HEK293 (cell line): ENCODE data around the gene HYLS1.

ENCODE experiments used
- CTCF ChIA-PET: fragments of 350-600 bp; formaldehyde crosslinking; extraction: SDS; loops from one replicate; lab custom pipeline; 2021; ENCODE audit warnings: antibody characterized with exemption; lab: Yijun Ruan, JAX
- POLR2A ChIA-PET: fragments of 300-600 bp; formaldehyde crosslinking; extraction: SDS; loops from one replicate; lab custom pipeline; 2020; ENCODE audit warnings: antibody characterized with exemption, inconsistent platforms; lab: Yijun Ruan, JAX
- H3K27ac ChIP-seq: fragments of 200-500 bp; sonication (Bioruptor generic); 2 replicates; pipeline ENCODE4 v1.5.1; 2014; ENCODE audit warnings: low read depth, low read length, control low read depth, inconsistent platforms; ENCODE audit errors: extremely low read depth
- H3K36me3 ChIP-seq, 2 experiments: fragments of 200-500 bp in 1 of 2; sonication (Bioruptor generic) in 1 of 2; 1 replicate in 1 of 2; 2 replicates in 1 of 2; pipeline ENCODE4 v1.5.1; 2014 to 2017; ENCODE audit warnings: inconsistent platforms in 2 of 2, low read length in 2 of 2; ENCODE audit not compliant: control insufficient read depth in 2 of 2, insufficient read depth in 1 of 2
- H3K4me1 ChIP-seq: fragments of 200-500 bp; sonication (Bioruptor generic); 2 replicates; pipeline ENCODE4 v1.5.1; 2014; ENCODE audit warnings: mild to moderate bottlenecking, low read length, inconsistent platforms; ENCODE audit not compliant: control insufficient read depth, insufficient read depth
- H3K4me3 ChIP-seq: 2 replicates; pipeline ENCODE4 v1.5.1; 2011; ENCODE audit warnings: low read depth, mild to moderate bottlenecking, control low read depth, low read length, moderate library complexity
- H3K9me3 ChIP-seq: fragments of 200-500 bp; sonication (Bioruptor generic); 2 replicates; pipeline ENCODE4 v1.5.1; 2014; ENCODE audit warnings: low read depth, low read length, inconsistent platforms; ENCODE audit not compliant: control insufficient read depth, insufficient read depth
- ATF2 ChIP-seq: fragments of 450-650 bp; formaldehyde crosslinking; IDR thresholded peaks from 2 replicates; pipeline ENCODE4 v1.5.1; 2016; ENCODE audit warnings: missing biosample characterization, missing genetic modification characterization, low read depth
- CTCF ChIP-seq: fragments of 450-650 bp; formaldehyde crosslinking; IDR thresholded peaks from 2 replicates; pipeline ENCODE4 v1.5.1; 2016; ENCODE audit warnings: missing biosample characterization, missing genetic modification characterization
- EGR2 ChIP-seq: fragments of 450-650 bp; formaldehyde crosslinking; IDR thresholded peaks from 2 replicates; pipeline ENCODE4 v1.5.1; 2016; ENCODE audit warnings: low read depth, missing biosample characterization, missing genetic modification characterization
- GFI1B ChIP-seq: fragments of 450-650 bp; formaldehyde crosslinking; IDR thresholded peaks from 2 replicates; pipeline ENCODE4 v1.5.1; 2016; ENCODE audit warnings: missing biosample characterization, missing genetic modification characterization
- KLF16 ChIP-seq: fragments of 450-650 bp; formaldehyde crosslinking; IDR thresholded peaks from 2 replicates; pipeline ENCODE4 v1.5.1; 2017; ENCODE audit warnings: missing biosample characterization, missing genetic modification characterization
- PRDM1 ChIP-seq: fragments of 450-650 bp; formaldehyde crosslinking; IDR thresholded peaks from 2 replicates; pipeline ENCODE4; 2016; ENCODE audit warnings: missing biosample characterization, missing genetic modification characterization
- ZBTB1 ChIP-seq: fragments of 450-650 bp; formaldehyde crosslinking; IDR thresholded peaks from 2 replicates; pipeline ENCODE4 v1.5.1; 2016; ENCODE audit warnings: missing biosample characterization, missing genetic modification characterization
- ZBTB6 ChIP-seq: fragments of 450-650 bp; formaldehyde crosslinking; IDR thresholded peaks from 2 replicates; pipeline ENCODE4 v1.5.1; 2017; ENCODE audit warnings: missing biosample characterization, missing genetic modification characterization
- ZNF292 ChIP-seq: fragments of 450-650 bp; formaldehyde crosslinking; IDR thresholded peaks from 2 replicates; pipeline ENCODE4 v1.5.1; 2016; ENCODE audit warnings: low read depth, missing biosample characterization, missing genetic modification characterization, borderline replicate concordance
- ZNF311 ChIP-seq: fragments of 450-650 bp; formaldehyde crosslinking; IDR thresholded peaks from 2 replicates; pipeline ENCODE4 v1.5.1; 2017; ENCODE audit warnings: missing biosample characterization, missing genetic modification characterization, borderline replicate concordance
- ZNF335 ChIP-seq: fragments of 450-650 bp; formaldehyde crosslinking; conservative IDR thresholded peaks from 2 replicates; pipeline ENCODE4 v1.5.1; 2016; ENCODE audit warnings: missing biosample characterization, missing genetic modification characterization
- ZNF426 ChIP-seq: fragments of 450-650 bp; formaldehyde crosslinking; IDR thresholded peaks from 2 replicates; pipeline ENCODE4 v1.5.1; 2017; ENCODE audit warnings: missing biosample characterization, missing genetic modification characterization, mild to moderate bottlenecking, inconsistent platforms, moderate library complexity
- ZNF433 ChIP-seq: fragments of 450-650 bp; formaldehyde crosslinking; IDR thresholded peaks from 2 replicates; pipeline ENCODE4 v1.5.1; 2016; ENCODE audit warnings: missing biosample characterization, missing genetic modification characterization, low read depth
- ZNF488 ChIP-seq: fragments of 450-650 bp; formaldehyde crosslinking; IDR thresholded peaks from 2 replicates; pipeline ENCODE4 v1.5.1; 2016; ENCODE audit warnings: missing biosample characterization, missing genetic modification characterization
- ZNF548 ChIP-seq: fragments of 450-650 bp; formaldehyde crosslinking; IDR thresholded peaks from 2 replicates; pipeline ENCODE4 v1.5.1; 2016; ENCODE audit warnings: missing biosample characterization, missing genetic modification characterization
- ZNF580 ChIP-seq: fragments of 450-650 bp; formaldehyde crosslinking; IDR thresholded peaks from 2 replicates; pipeline ENCODE4 v1.5.1; 2016; ENCODE audit warnings: missing biosample characterization, missing genetic modification characterization
- ZNF585B ChIP-seq: fragments of 450-650 bp; formaldehyde crosslinking; IDR thresholded peaks from 2 replicates; pipeline ENCODE4 v1.5.1; 2016; ENCODE audit warnings: missing biosample characterization, missing genetic modification characterization
- ZNF624 ChIP-seq: fragments of 450-650 bp; formaldehyde crosslinking; IDR thresholded peaks from 2 replicates; pipeline ENCODE4 v1.5.1; 2017; ENCODE audit warnings: missing biosample characterization, missing genetic modification characterization
- ZNF629 ChIP-seq: fragments of 450-650 bp; formaldehyde crosslinking; IDR thresholded peaks from 2 replicates; pipeline ENCODE4 v1.5.1; 2017; ENCODE audit warnings: missing biosample characterization, missing genetic modification characterization
- ZNF747 ChIP-seq: fragments of 450-650 bp; formaldehyde crosslinking; IDR thresholded peaks from 2 replicates; pipeline ENCODE4 v1.5.1; 2016; ENCODE audit warnings: missing biosample characterization, missing genetic modification characterization

HYLS1 gene

GRCh38 chr11:125916683-125917347, 29.3 kb downstream of the HYLS1 start:
- CTCF ChIA-PET, result interaction anchor here (0.5 to 0.9 kb wide), 4 partner anchors 164 to 301 kb away, joined by 3 to 6 read pairs (median 4); no protein-coding TSS in a partner anchor
- H3K4me3 ChIP-seq, result no peak overlapping the region

GRCh38 chr11:125918140-125918840, 30.8 kb downstream of the HYLS1 start:
- no peak overlapping the region for H3K27ac ChIP-seq
- no peaks in the 10 kb centered on the region for H3K4me1 ChIP-seq
- no peaks in the 10 kb centered on the region for H3K9me3 ChIP-seq
- H3K4me3 ChIP-seq, result no peak overlapping the region
- POLR2A ChIA-PET, result no interaction called here
- TF ChIP-seq ATF2 (tag by site-specific recombination) (no peak), ZNF548 (tag by site-specific recombination) (no peak), GFI1B (no peak), ZNF624 (tag by site-specific recombination) (no peak), ZNF629 (tag by site-specific recombination) (no peak), CTCF (tag by site-specific recombination) (no peak)
- CTCF ChIA-PET, result interaction anchor here (0.8 to 1.2 kb wide), 2 partner anchors 274 to 275 kb away, joined by 3 to 6 read pairs; no protein-coding TSS in a partner anchor
- no peaks in the 10 kb centered on the region for H3K36me3 ChIP-seq

More at GRCh38 chr11:125916683-125917347, 29.3 kb downstream of the HYLS1 start:
- TF ChIP-seq EGR2 (tag by site-specific recombination) (no peak), ZBTB1 (tag by site-specific recombination) (no peak), ZBTB6 (tag by site-specific recombination) (no peak), ZNF433 (tag by site-specific recombination) (no peak), ZNF585B (tag by site-specific recombination) (no peak), ZNF580 (tag by site-specific recombination) (no peak), KLF16 (tag by site-specific recombination) (no peak), PRDM1 (tag by site-specific recombination) (no peak), ZNF426 (no peak), ZNF747 (tag by site-specific recombination) (no peak)
- Histone ChIP-seq H3K36me3 (no peaks in the 10 kb centered on the region), H3K4me1 (no peaks in the 10 kb centered on the region), H3K27ac (no peak overlapping the region), H3K9me3 (no peaks in the 10 kb centered on the region)
- POLR2A ChIA-PET, result no interaction called here

- POLR2A ChIA-PET, result no interaction called here
- no peaks in the 10 kb centered on the region for H3K9me3 ChIP-seq
- CTCF ChIA-PET, result interaction anchor here (1.0 to 8.2 kb wide), 4 partner anchors 11 to 273 kb away, joined by 3 to 131 read pairs (median 6); no protein-coding TSS in a partner anchor
- H3K27ac ChIP-seq, result no peak overlapping the region
- H3K4me1 ChIP-seq, result no peaks in the 10 kb centered on the region
- H3K4me3 ChIP-seq, result no peak overlapping the region
- TF ChIP-seq ZNF335 (tag by site-specific recombination), result no peak
- TF ChIP-seq ZNF311 (tag by site-specific recombination), result no peak
- no peak for TF ChIP-seq ZNF488 (tag by site-specific recombination)
- TF ChIP-seq ZNF292 (tag by site-specific recombination), result no peak
- no peaks in the 10 kb centered on the region for H3K36me3 ChIP-seq
Observed at GRCh38 chr11:125921042-125921441, 33.6 kb downstream of the HYLS1 start.
